ENCODE results near the gene RPTOR.

GRCh38 chr17:80558046-80558445 is 13.4 kb downstream of the RPTOR start:
- TF ChIP-seq CTCF (conservative IDR thresholded peaks at IDR 0.05; ENCODE audit: low read depth, low read length) (no peak), EZH2phosphoT487 (IDR thresholded peaks at IDR 0.05; ENCODE audit: borderline replicate concordance, low read length) (no peak)
